ENCODE data around the gene OPTC.

The OPTC gene

DNA sequence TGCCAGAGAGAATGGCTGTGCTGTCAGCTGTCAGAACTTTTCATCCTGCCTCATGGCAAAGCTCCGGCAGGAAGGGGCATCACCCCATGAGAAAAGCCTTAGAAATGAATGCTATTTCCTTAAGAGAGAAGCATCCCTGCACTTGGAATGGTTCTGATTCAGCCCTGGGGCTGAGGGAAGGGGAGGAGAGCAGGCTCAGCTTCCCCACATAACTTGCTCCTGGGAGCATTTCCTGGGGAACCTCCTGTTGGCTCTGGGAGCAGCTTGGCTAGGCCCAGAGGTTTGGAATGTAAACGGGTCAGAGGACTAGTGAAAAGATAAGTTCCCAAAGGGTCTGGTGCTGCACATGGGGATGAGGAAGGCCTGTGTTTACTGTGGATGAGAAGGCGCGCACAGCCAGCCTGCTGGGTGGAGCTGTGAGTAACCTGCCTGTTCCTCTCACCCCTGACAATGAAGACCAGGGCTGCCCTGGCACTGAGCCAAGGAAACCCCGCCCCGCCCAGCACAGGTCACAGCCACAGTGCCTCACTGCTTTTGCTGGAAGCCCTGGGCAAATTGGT is 13.3 kb upstream of the OPTC start:
- DNase-seq (ENCODE audit: insufficient read length, low spot score), result no peak
- TF ChIP-seq POLR2A (IDR thresholded peaks at IDR 0.05; ENCODE audit: low read depth, low read length) (no peak), PAX5 (IDR thresholded peaks at IDR 0.05; ENCODE audit: insufficient read depth, low read length, severe bottlenecking) (no peak), POLR2AphosphoS5 (IDR thresholded peaks at IDR 0.05; ENCODE audit: low read depth, low read length) (no peak), TAF1 (IDR thresholded peaks at IDR 0.05; ENCODE audit: low read depth, low read length) (no peak), SPI1 (IDR thresholded peaks at IDR 0.05; ENCODE audit: low read depth, low read length) (no peak), POU2F2 (IDR thresholded peaks at IDR 0.05; ENCODE audit: low read depth, low read length) (no peak)
- no peak for FAIRE-seq

DNA sequence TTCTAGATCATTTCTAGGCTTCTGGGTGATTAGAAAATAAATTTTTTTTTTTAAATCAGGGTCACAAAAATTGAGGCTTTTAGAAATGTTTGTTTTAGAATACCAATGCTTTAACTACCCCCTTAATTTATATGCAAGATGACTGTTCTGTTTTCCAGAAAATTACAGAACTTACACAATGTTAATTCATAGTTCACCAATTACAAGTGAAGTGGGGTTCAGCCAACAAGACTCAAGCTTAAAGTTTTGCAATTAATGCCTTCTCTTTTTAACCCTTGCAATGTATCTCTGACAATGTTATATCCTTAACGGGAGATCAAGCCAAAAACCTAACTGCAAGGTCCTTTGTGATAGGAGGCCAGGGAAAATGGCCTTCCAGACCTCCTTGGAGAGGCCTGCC is 12.8 kb upstream of the OPTC start:
- no peak for DNase-seq (ENCODE audit: insufficient read length, low spot score)
- FAIRE-seq, result no peak
- TF ChIP-seq PAX5 (IDR thresholded peaks at IDR 0.05; ENCODE audit: insufficient read depth, low read length, severe bottlenecking), result no peak

DNA sequence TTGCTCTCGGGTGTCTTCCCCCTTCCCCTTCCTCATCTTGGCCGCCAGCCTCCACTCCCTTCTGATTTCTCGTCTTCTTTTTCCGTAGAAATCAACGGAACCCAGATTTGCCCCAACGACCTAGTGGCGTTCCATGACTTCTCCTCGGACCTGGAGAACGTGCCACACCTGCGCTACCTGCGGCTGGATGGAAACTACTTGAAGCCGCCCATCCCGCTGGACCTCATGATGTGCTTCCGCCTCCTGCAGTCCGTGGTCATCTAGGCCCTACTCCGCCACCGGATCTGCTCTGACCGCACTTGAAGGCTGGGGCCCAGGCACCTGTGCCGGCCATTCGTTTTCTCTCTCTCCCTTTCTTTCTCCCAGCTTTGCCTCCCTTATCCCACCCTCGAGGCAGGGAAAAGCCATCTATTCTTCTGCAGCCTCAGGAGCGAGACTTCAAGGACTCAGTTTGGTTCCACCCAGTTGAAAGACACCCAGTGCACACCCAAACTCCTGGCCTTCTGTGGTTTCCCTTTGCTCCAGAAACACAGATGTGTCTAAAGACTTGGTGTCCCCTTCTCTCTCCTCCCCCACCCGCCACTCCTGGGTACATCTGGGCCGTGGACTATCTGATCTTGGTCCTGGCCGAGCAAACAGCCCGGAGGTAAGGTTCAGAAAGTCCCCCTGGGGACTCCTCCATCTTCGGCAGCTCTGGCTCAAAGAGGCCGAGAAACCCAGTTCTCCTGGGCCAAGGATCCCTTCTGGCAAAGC is 7.2 kb upstream of the OPTC start:
- no peak for TF ChIP-seq TAF1 (IDR thresholded peaks at IDR 0.05; ENCODE audit: low read depth, low read length)
- TF ChIP-seq POLR2A (IDR thresholded peaks at IDR 0.05; ENCODE audit: low read depth, low read length), result no peak
- no peak for TF ChIP-seq PAX5 (IDR thresholded peaks at IDR 0.05; ENCODE audit: insufficient read depth, low read length, severe bottlenecking)
- no peak for TF ChIP-seq POU2F2 (IDR thresholded peaks at IDR 0.05; ENCODE audit: low read depth, low read length)
- TF ChIP-seq SPI1 (IDR thresholded peaks at IDR 0.05; ENCODE audit: low read depth, low read length), result no peak
- TF ChIP-seq POLR2AphosphoS5 (IDR thresholded peaks at IDR 0.05; ENCODE audit: low read depth, low read length), result no peak
- FAIRE-seq, result no peak
- no peak for DNase-seq (ENCODE audit: insufficient read length, low spot score)

DNA sequence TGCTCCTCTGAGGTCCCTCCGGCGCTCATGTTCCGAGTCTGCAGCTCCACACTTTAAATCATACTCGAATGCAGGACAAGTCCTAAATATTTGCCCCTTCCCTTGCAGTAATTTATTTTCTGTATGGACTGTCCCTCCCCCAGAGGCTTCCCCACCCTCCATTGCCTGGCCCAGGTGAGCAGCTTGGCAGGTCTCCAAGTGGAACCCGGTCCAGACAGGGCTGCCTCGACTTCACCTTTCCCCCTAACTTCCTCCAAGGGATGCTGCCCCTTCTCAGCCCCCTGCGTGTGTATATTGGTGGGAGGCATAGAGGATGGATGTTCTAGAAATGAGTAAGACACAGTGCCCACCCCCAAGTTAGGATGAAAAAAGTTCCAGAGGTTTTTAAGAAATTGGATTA is 5.4 kb upstream of the OPTC start:
- DNase-seq (ENCODE audit: insufficient read length, low spot score) (no peak), FAIRE-seq (no peak)
- no peak for TF ChIP-seq SPI1 (IDR thresholded peaks at IDR 0.05; ENCODE audit: low read depth, low read length)
- no peak for TF ChIP-seq POU2F2 (IDR thresholded peaks at IDR 0.05; ENCODE audit: low read depth, low read length)
- no peak for TF ChIP-seq POLR2A (IDR thresholded peaks at IDR 0.05; ENCODE audit: low read depth, low read length)

DNA sequence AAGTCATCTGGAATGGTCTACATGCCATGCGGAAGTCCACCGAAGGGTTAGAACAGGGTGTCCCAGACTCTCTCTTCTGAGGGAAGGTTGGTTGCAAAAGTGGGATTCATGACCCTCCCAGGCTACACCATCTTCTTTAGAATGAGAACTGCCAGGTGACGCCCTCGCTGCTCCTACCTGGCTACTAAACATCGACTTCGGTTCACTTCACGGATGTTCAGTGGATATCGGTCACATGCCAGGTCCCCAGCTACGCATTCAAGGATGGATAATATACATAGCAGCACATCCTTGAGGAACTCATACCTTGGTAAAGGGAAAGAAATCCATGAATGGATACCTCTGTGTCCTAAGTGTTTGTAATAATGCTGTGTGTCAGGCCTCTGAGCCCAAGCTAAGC is 3.3 kb upstream of the OPTC start:
- FAIRE-seq, result no peak
- TF ChIP-seq TAF1 (IDR thresholded peaks at IDR 0.05; ENCODE audit: low read depth, low read length), result no peak
- TF ChIP-seq POLR2AphosphoS5 (IDR thresholded peaks at IDR 0.05; ENCODE audit: low read depth, low read length), result no peak
- TF ChIP-seq SPI1 (IDR thresholded peaks at IDR 0.05; ENCODE audit: low read depth, low read length), result no peak
- TF ChIP-seq POLR2A (IDR thresholded peaks at IDR 0.05; ENCODE audit: low read depth, low read length), result no peak
- no peak for TF ChIP-seq POU2F2 (IDR thresholded peaks at IDR 0.05; ENCODE audit: low read depth, low read length)
- no peak for TF ChIP-seq PAX5 (IDR thresholded peaks at IDR 0.05; ENCODE audit: insufficient read depth, low read length, severe bottlenecking)
- no peak for DNase-seq (ENCODE audit: insufficient read length, low spot score)

DNA sequence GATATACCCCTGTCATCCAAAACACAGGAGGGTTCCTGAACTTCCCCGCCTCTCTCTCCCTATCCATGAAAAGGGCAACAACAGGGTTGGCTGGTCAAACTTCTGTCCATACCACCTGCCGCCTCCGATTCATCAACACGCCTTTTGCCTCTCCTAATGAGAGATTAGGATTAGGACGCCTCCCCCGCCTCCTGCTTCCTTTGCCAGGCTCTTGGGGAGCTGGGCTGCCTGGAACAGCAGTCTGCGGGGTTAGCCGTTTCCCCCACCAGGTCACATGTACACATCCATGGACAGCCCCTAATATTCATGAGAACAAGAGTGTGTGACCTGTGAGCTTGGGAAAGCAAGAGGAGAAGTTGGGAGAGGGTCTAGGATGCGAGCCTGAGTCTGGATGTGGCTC is 2.3 kb upstream of the OPTC start:
- FAIRE-seq (no peak), DNase-seq (ENCODE audit: insufficient read length, low spot score) (no peak)
- TF ChIP-seq POLR2A (IDR thresholded peaks at IDR 0.05; ENCODE audit: low read depth, low read length) (no peak), POU2F2 (IDR thresholded peaks at IDR 0.05; ENCODE audit: low read depth, low read length) (no peak)

DNA sequence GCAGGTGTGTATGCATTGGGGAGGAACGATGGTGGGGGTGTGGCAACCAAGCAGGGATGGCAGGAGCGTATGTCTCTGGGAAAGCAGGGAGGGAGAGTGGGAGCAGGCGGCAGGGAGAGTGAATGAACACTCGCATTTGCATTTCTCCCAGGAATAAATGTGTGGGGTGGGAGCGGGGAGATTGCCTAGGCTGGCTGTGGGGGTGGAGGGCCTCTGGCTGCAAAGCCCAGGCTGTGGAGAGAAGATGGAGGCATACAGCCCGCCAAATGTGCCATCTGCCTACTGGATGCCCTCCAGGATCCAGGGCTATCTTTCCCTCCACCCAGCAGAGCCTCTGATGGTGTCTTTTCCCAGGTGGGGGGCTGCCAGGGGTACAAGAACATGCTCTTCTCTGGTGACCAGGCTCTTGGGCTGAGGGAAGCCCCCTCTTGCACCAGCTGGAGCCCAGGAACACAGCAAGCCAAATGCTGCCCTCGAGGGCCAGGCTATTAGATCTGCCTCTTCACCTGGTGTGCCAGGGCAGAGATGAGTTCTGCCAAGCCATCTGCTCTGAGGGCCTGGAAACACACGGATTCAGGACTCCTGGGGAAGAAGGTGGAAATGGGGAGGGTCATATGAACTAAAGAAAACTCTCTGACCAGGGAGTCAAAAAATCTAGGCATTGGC is 1.7 kb upstream of the OPTC start:
- FAIRE-seq (no peak), DNase-seq (ENCODE audit: insufficient read length, low spot score) (no peak)
- TF ChIP-seq SPI1 (IDR thresholded peaks at IDR 0.05; ENCODE audit: low read depth, low read length) (no peak), POLR2AphosphoS5 (IDR thresholded peaks at IDR 0.05; ENCODE audit: low read depth, low read length) (no peak), POU2F2 (IDR thresholded peaks at IDR 0.05; ENCODE audit: low read depth, low read length) (no peak)

DNA sequence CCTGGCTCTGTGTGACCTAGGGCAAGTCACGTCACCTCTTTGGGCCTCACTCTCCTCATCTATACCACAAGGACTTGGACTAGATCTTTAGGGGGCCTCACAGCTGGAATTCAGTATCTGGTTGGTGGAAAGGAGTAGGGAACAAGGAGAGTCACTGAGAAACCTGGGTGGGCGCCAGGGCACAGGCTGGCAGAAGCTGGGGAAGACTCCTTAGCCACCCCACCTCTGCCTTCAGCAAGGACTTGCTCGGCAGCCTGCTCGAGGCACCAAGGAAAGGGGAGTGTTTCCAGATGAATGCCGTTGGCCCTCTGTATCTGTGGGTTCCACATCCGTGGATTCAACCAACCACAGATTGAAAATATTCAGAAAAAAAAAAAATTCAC is 1.2 kb upstream of the OPTC start:
- TF ChIP-seq POU2F2 (IDR thresholded peaks at IDR 0.05; ENCODE audit: low read depth, low read length), result no peak
- no peak for TF ChIP-seq TAF1 (IDR thresholded peaks at IDR 0.05; ENCODE audit: low read depth, low read length)
- TF ChIP-seq POLR2AphosphoS5 (IDR thresholded peaks at IDR 0.05; ENCODE audit: low read depth, low read length), result no peak
- TF ChIP-seq SPI1 (IDR thresholded peaks at IDR 0.05; ENCODE audit: low read depth, low read length), result no peak
- DNase-seq (ENCODE audit: insufficient read length, low spot score), result no peak
- FAIRE-seq, result no peak

DNA sequence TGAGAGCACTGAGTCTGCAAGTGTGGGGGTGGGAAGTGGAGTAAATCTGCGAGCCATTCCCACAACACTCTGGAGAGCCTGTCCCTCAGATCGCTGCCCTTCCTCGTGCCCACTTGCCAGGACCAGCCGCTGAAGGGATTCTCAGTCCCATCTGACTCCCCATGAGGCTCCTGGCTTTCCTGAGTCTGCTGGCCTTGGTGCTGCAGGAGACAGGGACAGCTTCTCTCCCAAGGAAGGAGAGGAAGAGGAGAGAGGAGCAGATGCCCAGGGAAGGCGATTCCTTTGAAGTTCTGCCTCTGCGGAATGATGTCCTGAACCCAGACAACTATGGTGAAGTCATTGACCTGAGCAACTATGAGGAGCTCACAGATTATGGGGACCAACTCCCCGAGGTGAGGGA is 1.9 kb downstream of the OPTC start:
- TF ChIP-seq PAX5 (IDR thresholded peaks at IDR 0.05; ENCODE audit: insufficient read depth, low read length, severe bottlenecking) (no peak), POU2F2 (IDR thresholded peaks at IDR 0.05; ENCODE audit: low read depth, low read length) (no peak), POLR2AphosphoS5 (IDR thresholded peaks at IDR 0.05; ENCODE audit: low read depth, low read length) (no peak), SPI1 (IDR thresholded peaks at IDR 0.05; ENCODE audit: low read depth, low read length) (no peak), TAF1 (IDR thresholded peaks at IDR 0.05; ENCODE audit: low read depth, low read length) (no peak), POLR2A (IDR thresholded peaks at IDR 0.05; ENCODE audit: low read depth, low read length) (no peak)
- FAIRE-seq (no peak), DNase-seq (ENCODE audit: insufficient read length, low spot score) (no peak)

DNA sequence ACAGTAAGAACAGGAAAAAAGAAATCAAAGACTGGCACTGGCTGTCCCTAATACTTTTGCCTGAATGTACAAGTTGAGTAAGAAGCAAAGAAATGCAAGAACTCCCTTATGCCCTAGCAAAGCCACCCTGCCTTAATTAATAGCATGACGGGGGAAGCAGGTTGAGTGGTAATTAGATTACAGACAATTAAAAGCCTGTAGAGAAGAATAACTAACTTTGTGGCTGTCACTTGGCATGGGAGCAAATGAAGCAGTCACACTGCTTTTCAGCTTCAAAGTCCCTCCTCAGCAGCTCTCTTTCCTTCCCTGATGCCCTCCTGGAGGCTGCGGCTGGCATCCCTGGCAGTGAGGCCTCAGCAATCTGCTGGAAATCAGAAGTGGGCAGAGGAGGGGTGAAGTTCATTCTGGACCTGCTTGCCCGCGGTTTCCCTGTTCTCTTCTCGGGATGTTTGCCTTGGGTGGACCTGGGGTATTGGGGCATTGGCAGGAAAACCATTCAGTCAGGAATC is 3.4 kb downstream of the OPTC start:
- no peak for DNase-seq (ENCODE audit: insufficient read length, low spot score)
- FAIRE-seq, result no peak
- TF ChIP-seq POLR2AphosphoS5 (IDR thresholded peaks at IDR 0.05; ENCODE audit: low read depth, low read length), result no peak
- TF ChIP-seq POU2F2 (IDR thresholded peaks at IDR 0.05; ENCODE audit: low read depth, low read length), result no peak
- TF ChIP-seq TAF1 (IDR thresholded peaks at IDR 0.05; ENCODE audit: low read depth, low read length), result no peak
- no peak for TF ChIP-seq SPI1 (IDR thresholded peaks at IDR 0.05; ENCODE audit: low read depth, low read length)
- TF ChIP-seq POLR2A (IDR thresholded peaks at IDR 0.05; ENCODE audit: low read depth, low read length), result no peak
- TF ChIP-seq PAX5 (IDR thresholded peaks at IDR 0.05; ENCODE audit: insufficient read depth, low read length, severe bottlenecking), result no peak

Data from GM12891 (cell line).